SK-N-MC (cell line): ENCODE data around the gene NR2E3.
"Not testable (repeated sequence)": the region's sequence is repeated elsewhere in the genome, so short reads cannot be mapped to it uniquely, and the experiment has no call there.

Experiments
- DNase-seq: peaks from one replicate; pipeline ENCODE4 v3.0.0-alpha.2; 2011; ENCODE audit warnings: low read depth, low spot score
- H3K27ac ChIP-seq: fragments of 200-600 bp; sonication (generic); 2 replicates; pipeline ENCODE4 v1.5.1; 2016; ENCODE audit warnings: mixed run types
- H3K36me3 ChIP-seq: fragments of 200-600 bp; sonication (generic); 2 replicates; pipeline ENCODE4 v1.6.1; 2017; ENCODE audit warnings: antibody characterized with exemption, low read length, mixed read lengths; ENCODE audit not compliant: insufficient read depth
- H3K4me3 ChIP-seq: fragments of 200-600 bp; sonication (generic); 2 replicates; pipeline ENCODE4 v1.5.1; 2016
- H3K9ac ChIP-seq: fragments of 200-600 bp; sonication (generic); 2 replicates; pipeline ENCODE4 v1.8.0; 2017; ENCODE audit warnings: mixed run types, mixed read lengths; ENCODE audit not compliant: insufficient read length
- H3K9me3 ChIP-seq: fragments of 200-600 bp; sonication (generic); 2 replicates; pipeline ENCODE4 v1.6.1; 2017; ENCODE audit warnings: low read depth, mild to moderate bottlenecking, antibody characterized with exemption, low read length, moderate library complexity, mixed read lengths
- EZH2 ChIP-seq: fragments of 200-600 bp; sonication (generic); IDR thresholded peaks from one replicate; pipeline ENCODE4 v1.6.1; 2017; ENCODE audit warnings: antibody characterized with exemption
- FOXP2 ChIP-seq: optimal IDR thresholded peaks from 2 replicates; pipeline ENCODE3; 2011; ENCODE audit warnings: mild to moderate bottlenecking, moderate library complexity; ENCODE audit not compliant: insufficient read depth; ENCODE audit errors: extremely low read length, control extremely low read depth
- POLR2AphosphoS5 ChIP-seq: IDR thresholded peaks from 2 replicates; pipeline ENCODE4 v1.6.1; 2012; ENCODE audit warnings: mild to moderate bottlenecking, low read depth, low read length, borderline replicate concordance

The NR2E3 gene

DNA sequence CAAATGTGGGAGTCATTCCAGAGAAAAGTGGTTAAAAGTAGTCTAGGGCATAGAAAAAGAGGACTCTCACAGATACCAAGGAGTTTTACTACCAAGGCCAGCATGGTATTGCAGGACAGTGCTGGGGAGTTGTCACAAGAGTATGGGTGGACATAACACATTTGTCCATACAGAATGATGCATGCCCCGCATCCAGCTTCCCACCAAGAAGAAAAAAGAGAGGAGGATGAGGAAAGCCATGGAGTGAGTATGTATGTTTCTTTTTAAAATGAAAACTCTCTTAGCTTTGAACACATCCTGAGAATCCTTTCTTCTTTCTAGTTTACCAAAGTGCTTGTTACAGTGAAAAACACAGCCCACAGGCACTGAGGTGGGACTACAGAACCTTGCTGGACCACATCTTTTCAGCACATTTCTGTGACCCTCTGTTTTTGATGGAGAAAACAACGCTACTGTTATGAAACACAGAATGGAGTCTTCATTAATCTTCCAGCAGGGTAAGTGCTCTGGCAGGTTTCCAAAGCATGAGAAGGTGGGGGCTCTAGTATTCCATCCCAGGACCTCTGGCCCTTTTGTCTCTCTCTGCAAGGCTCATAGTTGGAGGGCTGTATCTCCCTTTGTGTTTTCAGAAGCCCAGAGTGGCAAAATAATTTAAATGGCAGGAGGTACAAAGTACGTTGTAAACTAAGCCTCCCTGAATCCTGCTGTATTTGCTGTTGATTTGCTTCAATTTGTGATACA is 12.7 kb downstream of the NR2E3 start:
- H3K27ac ChIP-seq = no peak overlapping the region
- no peak overlapping the region for H3K4me3 ChIP-seq
- H3K9ac ChIP-seq = no peak overlapping the region
- DNase-seq = no peak
- H3K9me3 ChIP-seq = 0 out of 2 replicates have a peak, but pooled peaks cover 4% of the 10 kb centered on the region
- TF ChIP-seq EZH2 (no peak), POLR2AphosphoS5 (no peak), FOXP2 (no peak)
- peaks cover 17% of the 10 kb centered on the region for H3K36me3 ChIP-seq

DNA sequence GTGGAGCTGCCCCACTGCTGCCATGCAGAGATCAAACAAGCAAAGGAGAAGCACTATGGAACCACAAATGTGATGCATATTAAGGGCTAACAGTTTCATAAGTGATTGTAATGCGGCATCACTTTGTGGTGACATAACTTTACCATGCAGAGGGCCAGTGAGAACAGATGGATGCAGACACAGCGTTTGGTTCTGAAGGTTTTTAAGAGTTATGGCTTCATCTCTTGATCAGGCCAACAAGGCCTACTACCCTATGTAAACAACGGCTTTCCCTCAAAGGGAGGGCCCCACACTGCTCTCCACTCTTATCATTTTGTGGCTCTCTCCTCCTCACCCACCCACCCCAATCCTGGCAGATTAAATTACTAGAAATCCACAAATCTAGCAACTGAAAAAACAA is 13.4 kb downstream of the NR2E3 start:
- peaks cover 17% of the 10 kb centered on the region for H3K36me3 ChIP-seq
- H3K27ac ChIP-seq = no peak overlapping the region
- 0 out of 2 replicates have a peak, but pooled peaks cover 4% of the 10 kb centered on the region for H3K9me3 ChIP-seq
- no peak for TF ChIP-seq EZH2
- TF ChIP-seq FOXP2 = no peak
- no peak for TF ChIP-seq POLR2AphosphoS5
- H3K4me3 ChIP-seq = no peak overlapping the region
- no peak for DNase-seq
- H3K9ac ChIP-seq = no peak overlapping the region

DNA sequence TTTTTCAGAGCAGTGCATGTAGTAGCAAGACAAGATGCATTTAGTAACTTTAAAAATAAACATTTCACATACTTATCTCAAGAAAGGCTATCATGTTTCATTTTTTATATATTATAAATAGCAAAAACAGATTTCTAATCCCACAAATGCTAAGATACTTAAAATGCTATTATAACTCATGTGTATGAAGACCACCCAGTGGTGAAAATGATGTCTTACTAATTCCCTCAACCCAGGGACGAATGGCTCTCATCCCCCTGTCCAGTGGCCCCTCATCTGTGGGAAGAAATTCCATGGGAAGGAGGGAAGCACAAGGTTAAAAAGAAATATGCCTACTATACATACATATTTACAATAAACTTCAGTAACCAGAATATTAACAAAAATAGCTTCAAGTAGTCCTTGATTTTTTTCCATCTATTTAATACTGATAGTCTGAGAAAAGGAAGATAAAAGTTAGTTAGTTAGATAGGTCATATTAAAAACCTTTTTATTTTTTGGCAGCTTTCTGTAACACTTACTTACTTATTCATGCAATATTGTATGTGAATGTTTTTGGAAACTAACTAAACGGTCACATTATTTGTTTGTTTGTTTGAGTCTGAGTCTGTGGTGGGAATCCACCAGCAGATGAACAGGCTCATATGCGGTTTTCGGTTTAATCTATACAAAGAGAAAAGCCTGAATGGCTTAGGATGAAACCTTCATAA is 14.8 kb downstream of the NR2E3 start:
- TF ChIP-seq POLR2AphosphoS5 (no peak), FOXP2 (no peak), EZH2 (no peak)
- Histone ChIP-seq H3K27ac (no peak overlapping the region), H3K4me3 (no peak overlapping the region), H3K9me3 (0 out of 2 replicates have a peak, but pooled peaks cover 4% of the 10 kb centered on the region), H3K36me3 (peaks cover 17% of the 10 kb centered on the region), H3K9ac (no peak overlapping the region)
- no peak for DNase-seq

DNA sequence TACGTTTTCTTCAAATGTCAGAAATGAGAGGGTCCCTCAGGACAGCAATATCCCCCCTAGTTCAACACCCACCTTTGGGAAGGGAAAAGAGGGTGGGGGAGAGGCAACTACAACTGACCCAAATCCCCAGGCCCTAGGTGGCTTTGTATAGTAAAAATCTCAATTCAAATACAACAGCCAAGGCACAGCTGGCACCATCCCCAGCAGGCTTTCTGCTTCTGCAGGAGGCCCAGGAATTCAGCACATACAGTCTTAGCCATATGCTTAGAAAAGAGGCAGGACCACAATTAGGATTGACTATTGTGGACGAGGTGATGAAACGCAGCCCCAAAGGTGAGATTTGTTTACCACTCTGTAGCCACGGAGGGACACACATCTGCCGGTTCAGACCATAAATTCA is 15.8 kb downstream of the NR2E3 start:
- H3K9ac ChIP-seq = no peak overlapping the region
- peaks cover 17% of the 10 kb centered on the region for H3K36me3 ChIP-seq
- TF ChIP-seq FOXP2 (no peak), POLR2AphosphoS5 (no peak), EZH2 (no peak)
- H3K27ac ChIP-seq = no peak overlapping the region
- 0 out of 2 replicates have a peak, but pooled peaks cover 4% of the 10 kb centered on the region for H3K9me3 ChIP-seq
- no peak overlapping the region for H3K4me3 ChIP-seq
- DNase-seq = no peak

DNA sequence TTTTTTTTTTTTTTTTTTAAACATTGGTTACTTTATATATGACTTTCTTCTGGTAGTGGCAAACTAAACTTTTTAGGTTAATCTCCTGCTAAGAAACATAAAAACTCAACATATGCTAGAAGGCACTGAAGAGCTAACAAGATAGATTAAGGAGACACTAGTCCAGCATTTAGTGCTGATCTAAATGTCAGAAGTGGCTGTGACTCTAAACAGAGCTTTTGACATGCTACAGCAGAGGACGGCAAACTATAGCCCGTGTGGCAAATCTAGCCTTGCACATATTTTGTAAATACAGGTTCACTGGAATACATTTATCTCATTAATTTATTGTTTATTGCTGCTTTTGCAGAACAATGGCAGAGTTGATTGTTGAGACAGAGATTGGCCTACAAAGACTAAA is 20.6 kb downstream of the NR2E3 start:
- Histone ChIP-seq H3K9ac (no peak overlapping the region), H3K4me3 (no peak overlapping the region)

DNA sequence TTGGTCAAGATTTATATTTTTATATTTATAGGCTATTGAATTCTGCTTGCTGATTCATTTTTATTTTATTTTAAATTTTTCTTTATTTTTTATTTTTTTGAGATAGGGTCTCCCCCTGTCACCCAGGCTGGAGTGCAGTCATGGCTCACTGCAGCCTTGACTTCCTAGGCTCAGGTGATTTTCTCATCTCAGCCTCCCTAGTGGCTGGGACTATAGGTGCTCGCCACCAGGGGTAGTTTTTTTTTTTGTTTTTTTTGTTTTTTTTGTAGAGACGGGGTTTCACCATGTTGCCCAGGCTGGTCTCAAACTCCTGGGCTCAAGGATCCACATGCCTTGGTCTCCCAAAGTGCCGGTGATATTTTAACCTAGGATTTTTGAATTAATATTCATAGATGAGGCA is 31.2 kb downstream of the NR2E3 start:
- Histone ChIP-seq H3K27ac (no peak overlapping the region), H3K9me3 (no peaks in the 10 kb centered on the region), H3K4me3 (no peak overlapping the region), H3K36me3 (no peaks in the 10 kb centered on the region), H3K9ac (no peak overlapping the region)
- no peak for TF ChIP-seq EZH2
- TF ChIP-seq FOXP2 = no peak
- no peak for TF ChIP-seq POLR2AphosphoS5
- no peak for DNase-seq

More for the DNA sequence above, 20.6 kb downstream of the NR2E3 start:
- DNase-seq = no peak
- Histone ChIP-seq H3K36me3 (peaks cover 17% of the 10 kb centered on the region), H3K27ac (no peak overlapping the region), H3K9me3 (no peaks in the 10 kb centered on the region)
- TF ChIP-seq FOXP2 (no peak), EZH2 (no peak), POLR2AphosphoS5 (no peak)

DNA sequence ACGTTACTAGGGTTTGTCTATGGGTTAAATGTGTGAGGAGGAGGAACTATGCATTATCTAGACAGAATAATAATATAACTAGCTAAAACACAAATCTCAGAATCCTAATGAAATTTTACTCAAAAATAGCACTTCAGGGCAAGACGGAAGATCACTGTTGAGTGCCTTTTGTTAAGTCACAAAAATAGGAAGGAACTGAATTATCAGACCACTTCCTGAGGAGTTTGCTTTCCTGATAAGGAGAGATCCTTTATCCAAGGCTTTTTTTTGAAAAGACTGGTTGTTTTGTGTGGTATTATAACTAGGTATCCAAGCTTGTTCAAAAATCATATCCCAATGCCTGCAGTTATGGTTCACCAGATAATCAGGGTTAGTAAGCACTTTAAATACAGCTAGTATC is 34.6 kb downstream of the NR2E3 start:
- Histone ChIP-seq H3K36me3 (peaks cover 13% of the 10 kb centered on the region; the same call in 1 of the 2 replicates), H3K4me3 (no peak overlapping the region), H3K9me3 (no peaks in the 10 kb centered on the region), H3K27ac (no peak overlapping the region), H3K9ac (no peak overlapping the region)
- TF ChIP-seq FOXP2 (no peak), POLR2AphosphoS5 (no peak), EZH2 (no peak)
- no peak for DNase-seq

DNA sequence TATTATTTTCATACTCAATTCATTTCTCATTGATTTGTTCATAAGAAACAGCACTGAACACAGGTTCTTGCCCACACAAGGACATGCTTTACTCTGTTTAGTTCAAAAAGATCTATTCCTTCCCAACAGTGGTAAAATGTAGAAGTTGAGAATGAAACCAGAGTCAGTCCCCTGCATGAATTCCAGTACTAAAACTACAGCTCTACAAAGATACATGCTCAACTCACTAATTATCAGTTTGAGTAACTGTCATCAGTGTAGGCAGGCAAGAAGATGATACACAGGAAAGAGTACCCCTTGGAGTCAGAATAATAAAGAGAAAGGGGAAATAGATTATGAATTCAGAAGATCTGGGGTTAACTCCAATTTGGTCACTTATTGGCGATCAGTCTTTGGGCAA is 43.2 kb downstream of the NR2E3 start:
- TF ChIP-seq POLR2AphosphoS5 (no peak), EZH2 (no peak), FOXP2 (no peak)
- no peak overlapping the region for H3K4me3 ChIP-seq
- H3K27ac ChIP-seq = no peak overlapping the region
- no peak for DNase-seq
- H3K36me3 ChIP-seq = peaks cover 8% of the 10 kb centered on the region; the same call in 1 of the 2 replicates
- H3K9me3 ChIP-seq = no peaks in the 10 kb centered on the region
- no peak overlapping the region for H3K9ac ChIP-seq

DNA sequence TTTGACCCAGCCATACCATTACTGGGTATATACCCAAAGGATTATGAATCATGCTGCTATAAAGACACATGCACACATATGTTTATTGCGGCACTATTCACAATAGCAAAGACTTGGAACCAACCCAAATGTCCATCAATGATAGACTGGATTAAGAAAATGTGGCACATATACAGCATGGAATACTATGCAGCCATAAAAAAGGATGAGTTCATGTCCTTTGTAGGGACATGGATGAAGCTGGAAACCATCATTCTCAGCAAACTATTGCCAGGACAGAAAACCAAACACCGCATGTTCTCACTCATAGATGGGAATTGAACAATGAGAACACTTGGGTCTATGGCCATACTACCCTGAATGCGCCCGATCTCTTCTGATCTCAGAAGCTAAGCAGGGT is 47.9 kb downstream of the NR2E3 start:
- H3K9me3 ChIP-seq, H3K36me3 ChIP-seq, H3K9ac ChIP-seq, H3K4me3 ChIP-seq, DNase-seq, H3K27ac ChIP-seq: not testable (repeated sequence)
